Urothelium cell line (cell line): ENCODE measurements around the gene EXPH5.
A peak's percentile ranks its signal among the peaks of the same experiment; 100 is the strongest.

Source experiments
- DNase-seq: peaks from one replicate; pipeline ENCODE4 v3.0.0; 2011; ENCODE audit warnings: low spot score, mixed read lengths
- FAIRE-seq: peaks from 2 replicates; lab custom pipeline; 2011; peaks lifted over from hg19 to GRCh38; lab: Jason Lieb, UNC

Gene EXPH5

DNA sequence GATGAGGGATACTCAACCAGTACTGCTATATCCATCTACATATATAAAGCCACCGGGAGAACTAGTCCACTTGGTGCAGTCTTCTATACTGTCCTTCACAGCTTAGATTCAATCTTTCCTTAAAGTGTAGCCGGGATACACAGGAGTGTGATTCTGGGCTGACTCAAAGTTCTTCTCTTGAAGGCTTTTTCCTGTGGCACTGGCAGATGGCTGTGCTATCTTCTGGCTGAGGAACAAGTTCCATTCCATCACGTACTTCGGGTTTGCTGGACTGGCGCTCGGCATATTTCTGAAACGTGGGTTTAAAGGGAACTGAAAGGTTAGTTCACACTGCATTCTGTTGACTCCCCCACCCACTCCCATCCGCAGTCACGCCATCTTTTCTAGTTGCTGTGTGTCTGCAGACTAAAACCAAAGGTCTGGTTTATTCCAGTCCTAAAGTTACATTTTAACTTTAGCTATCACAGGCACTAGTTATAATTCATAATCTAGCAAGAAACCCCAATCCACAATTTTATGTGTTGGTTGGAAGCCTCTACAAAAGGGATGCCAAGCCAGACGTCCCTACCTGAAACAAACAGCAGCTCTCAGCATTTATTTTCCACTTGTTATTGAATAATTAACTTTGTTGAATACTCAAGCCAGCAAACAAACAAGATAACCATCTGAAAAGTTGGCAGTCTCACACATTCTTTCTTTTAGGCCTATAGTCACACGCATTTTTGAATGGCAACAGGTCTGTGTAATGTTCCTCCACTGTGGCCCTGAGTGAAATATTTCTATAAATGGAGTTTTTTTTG, 118.7 kb downstream of the EXPH5 start:
- FAIRE-seq: no peak
- no peak for DNase-seq

DNA sequence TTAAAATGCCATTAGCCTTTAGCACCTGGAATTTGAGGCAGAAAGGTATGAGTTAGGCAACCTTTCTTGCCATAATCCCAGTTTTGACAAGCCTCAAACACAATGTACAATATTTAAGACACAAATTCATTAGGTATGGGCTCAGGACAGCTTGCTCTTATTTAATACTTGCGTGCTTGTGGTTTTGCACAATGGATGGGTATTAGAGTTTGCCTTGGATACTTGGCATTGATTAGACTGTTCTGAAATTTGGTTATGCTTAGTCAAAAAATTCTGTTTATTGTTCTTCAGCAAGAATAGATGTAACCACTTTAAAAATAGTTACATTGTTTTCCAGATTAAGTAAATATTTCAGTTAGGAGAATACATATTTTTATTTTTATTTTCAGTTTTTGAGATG, 120.9 kb downstream of the EXPH5 start:
- no peak for DNase-seq

DNA sequence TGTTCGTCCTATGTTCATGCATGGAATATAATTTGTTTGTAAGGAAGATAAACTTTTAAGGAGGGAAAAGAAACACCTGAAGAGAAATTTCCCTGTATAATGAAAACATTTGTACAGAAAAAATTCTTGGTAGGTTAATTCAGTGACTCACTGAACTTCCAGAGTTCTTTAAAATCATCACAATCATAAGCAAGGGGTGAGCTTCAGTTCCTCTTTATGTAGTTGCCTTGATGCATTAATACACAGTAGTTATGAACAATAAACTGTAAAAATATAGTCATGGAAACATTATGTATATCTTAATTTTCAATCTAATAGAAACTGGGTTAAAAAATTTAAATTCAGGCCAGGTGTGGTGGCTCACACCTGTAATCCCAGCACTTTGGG, 125.1 kb downstream of the EXPH5 start:
- no peak for DNase-seq

More for the DNA sequence above, 120.9 kb downstream of the EXPH5 start:
- no peak for FAIRE-seq

DNA sequence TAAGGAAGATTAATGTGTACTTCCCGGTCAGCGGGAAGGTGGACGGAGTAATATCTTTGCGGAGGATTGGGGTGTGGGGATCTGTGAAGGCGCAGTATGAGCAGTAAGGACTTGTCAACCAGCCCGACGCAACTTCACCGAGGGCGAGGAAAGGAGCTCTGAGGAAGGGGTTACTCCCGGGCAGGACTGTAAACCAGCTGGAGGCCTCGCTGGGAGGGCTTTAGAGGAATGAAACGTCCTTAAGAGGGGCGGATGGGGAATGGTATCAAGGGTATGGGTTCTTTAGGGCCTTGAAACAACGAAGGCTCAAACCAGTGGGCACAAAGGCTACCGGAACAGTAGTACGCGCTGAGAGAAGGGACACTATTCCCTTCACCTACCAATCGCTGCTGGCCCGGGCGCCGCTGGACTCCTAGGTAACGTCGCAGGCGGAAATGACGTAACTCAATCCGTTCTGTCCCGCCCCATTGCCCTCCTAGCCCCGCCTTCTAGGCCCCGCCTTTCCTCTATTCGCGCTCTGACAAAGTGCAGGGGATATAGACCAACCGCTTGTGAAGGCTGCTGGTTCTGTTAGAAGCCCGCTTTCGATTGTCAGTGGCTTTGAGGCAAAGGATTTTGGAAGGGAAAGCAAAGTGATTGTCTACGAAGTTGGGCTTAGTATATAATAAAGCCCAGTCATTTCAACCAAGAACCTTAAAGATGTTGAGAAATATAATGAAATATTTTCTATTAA, 126.3 kb downstream of the EXPH5 start, which contains the start of gene C11orf65:
TSS of gene C11orf65 (minus strand) at position 439 of the 733 bp plus-strand sequence. CDS start 5,970 bp downstream, outside the sequence.
- FAIRE-seq: peak; percentile 78
- DNase-seq: peak; percentile 95

More for the DNA sequence above, 125.1 kb downstream of the EXPH5 start:
- FAIRE-seq: no peak

DNA sequence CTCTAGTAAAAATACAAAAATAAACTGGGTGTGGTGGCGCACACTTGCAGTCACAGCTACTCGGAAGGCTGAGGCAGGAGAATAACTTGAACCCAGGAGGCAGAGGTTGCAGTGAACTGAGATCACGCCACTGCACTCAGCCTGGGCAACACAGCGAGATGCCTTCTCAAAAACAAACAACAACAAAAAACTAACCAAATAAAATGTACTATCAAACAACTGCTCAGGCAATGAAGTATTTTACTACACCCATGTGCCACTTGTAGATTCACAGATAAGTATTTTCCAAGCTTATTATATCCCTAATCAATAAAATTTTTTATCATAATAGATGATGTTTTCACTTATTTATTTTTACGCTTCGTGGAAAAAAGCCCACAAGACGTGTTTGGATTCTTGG, 127.2 kb downstream of the EXPH5 start:
- DNase-seq: no peak
- FAIRE-seq: no peak
